ENCODE measurements around the gene LPP.
"Not testable (repeated sequence)": the region's sequence is repeated elsewhere in the genome, so short reads cannot be mapped to it uniquely, and the experiment has no call there.

GRCh38 chr3:188702028-188702427, 548.1 kb downstream of the LPP start:
- TF ChIP-seq CTCF (IDR thresholded peaks at IDR 0.05; ENCODE audit: low read depth, low read length, poor library complexity, severe bottlenecking); EZH2phosphoT487 (IDR thresholded peaks at IDR 0.05; ENCODE audit: borderline replicate concordance, low read length): not testable (repeated sequence)
